CMK (cell line): ENCODE data around the gene TMEM239.
"Not testable (repeated sequence)": the region's sequence is repeated elsewhere in the genome, so short reads cannot be mapped to it uniquely, and the experiment has no call there.

Experiments used
- DNase-seq: peaks from one replicate; pipeline ENCODE4 v3.0.0-alpha.2; 2010; ENCODE audit warnings: low read depth

Gene TMEM239

DNA sequence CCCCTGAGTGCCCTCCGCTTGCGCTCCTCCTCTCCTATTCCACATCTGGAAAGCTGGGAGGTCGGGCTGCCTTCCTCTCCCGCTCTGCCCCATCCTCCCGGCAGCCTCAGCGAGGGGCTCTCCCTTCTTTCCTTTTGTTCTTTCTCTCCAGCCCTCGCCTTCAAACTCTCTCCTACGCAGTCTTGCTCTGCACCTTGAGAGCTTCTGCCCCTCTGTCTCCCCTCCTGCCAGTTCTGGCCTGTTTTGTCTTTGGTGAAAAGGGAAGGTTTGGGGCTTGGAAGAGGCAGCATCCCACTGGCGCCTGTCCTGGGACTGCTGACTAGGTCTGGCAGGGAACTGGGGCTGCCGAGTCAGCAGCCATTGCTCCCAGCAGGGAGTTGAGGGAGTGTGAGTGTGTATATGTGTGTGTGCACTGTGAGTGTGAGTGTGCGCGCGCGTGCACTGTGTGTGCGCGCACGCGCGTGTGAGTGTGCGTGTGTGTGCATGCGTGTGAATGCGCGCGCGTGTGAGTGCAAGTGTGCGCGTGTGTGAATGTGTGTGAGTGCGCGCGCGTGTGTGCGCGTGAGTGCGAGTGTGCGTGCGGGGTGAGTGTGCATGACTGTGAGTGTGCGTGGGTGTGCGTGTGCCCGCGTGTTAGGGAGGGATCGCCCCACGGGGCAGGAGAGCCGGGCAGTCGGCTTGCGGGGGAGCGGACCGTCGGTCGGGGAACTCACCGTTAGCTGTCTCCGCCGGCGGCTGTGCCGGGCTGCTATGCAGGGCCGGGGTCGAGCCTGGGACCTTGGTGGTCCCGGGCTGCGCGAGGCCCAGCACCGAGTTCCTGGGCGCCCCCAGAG is 16.3 kb upstream of the TMEM239 start:
- no peak for DNase-seq

GRCh38 chr20:2800521-2801285 is 15.5 kb upstream of the TMEM239 start, which contains the start of gene CPXM1:
CPXM1 (minus strand) TSS chr20:2800627; CDS start chr20:2800572, 55 bp downstream.
- DNase-seq, result peak; percentile 98

DNA sequence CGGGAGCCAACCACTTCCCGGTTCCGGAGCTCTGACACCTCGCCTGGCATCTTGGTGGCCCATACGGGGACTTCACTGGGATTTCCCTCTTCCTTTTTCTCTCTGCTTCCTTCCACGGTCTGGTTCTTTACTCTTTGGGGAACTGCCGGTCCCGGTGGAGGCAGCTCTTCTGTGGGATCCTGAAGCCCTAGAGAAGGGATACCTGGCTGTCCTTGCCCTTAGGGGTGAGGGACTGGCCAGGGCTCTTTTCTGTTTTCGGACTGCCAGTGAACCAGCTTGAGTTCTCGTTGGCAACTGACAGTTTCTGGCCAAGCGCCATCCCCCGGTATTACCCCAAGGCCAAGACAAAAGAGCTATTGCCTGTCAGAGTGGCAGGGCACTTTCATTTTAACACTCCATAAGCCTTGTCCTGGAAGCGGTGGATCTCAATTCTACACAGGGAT is 14.9 kb upstream of the TMEM239 start:
- peak; percentile 79 for DNase-seq

GRCh38 chr20:2804041-2804828 is 11.9 kb upstream of the TMEM239 start:
- no peak for DNase-seq

DNA sequence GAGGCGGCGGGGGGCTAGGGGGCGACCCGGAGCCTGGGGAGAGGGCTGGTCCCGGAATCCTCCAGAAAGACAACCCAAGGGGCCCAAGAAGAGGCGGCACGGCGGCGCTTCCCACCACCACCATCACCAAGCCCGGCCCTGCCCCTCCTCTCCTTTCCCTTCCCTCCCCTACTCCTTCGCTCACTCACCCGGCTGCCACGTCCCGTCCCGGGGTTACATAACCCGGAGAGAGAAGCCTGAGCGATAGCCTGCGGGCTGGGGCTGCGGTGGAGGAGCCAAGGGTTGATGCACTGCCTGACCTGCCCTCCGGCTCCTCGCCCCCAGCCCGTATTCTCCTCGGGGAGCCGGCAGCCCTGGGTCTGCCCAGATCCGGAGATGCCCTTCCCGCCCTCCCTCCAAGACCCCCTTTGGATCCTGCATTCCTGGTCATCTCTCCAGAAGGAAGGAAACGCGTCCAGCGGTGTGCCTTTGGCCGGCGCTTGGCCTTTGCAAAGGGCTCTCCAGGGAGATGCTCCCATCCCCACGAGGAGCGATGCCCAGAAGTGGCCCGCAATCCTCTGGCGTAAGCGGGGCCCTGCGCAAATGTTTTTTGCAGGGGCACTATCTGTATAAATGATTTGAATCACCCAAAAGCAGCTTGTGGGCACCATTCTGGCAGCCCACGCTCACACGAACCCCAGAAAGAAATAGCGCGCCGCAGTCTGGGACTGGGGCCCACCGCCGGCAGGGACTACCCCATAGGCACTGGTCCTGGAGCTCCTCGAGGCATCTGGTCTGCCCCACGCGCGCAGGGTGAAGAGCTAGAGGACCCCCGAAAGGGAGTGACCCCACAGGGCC is 11.1 kb upstream of the TMEM239 start:
- DNase-seq, result no peak

GRCh38 chr20:2805689-2806350 is 10.3 kb upstream of the TMEM239 start:
- no peak for DNase-seq

DNA sequence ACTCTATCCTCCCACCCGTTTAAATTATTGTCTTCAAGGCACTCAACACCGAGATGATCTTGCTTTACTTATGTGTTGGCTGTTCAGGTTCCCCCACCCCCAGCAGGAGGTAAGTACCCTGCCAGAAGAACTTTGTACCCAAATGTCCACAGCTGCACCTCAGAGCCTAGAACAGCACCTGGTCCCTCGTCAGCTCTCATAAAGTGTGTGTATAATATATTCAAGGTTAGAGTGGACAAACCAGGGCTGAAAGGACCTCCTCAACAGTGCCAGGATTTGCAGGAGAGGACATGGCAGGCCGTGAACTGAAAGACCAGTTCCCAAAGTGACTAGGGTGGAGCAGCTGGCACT is 9.8 kb upstream of the TMEM239 start:
- no peak for DNase-seq

- no peak for DNase-seq
These were observed 9.1 kb upstream of the TMEM239 start for GRCh38 chr20:2807019-2807418.

DNA sequence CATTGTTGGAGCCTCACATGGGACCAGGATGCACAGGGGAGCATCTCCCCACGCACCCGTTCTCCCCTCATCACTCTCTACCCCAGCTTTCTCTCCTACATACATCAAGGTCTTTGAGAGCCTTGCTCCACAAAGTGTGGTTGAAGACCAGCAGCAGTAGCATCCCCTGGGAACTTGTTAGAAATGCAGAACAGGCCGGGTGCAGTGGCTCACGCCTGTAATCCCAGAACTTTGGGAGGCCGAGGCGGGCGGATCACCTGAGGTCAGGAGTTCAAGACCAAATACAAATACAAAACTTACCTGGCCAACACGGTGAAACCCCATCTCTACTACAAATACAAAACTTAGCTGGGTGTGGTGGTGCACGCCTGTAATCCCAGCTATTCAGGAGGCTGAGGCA is 8.2 kb upstream of the TMEM239 start:
- not testable (repeated sequence) for DNase-seq

GRCh38 chr20:2809690-2810089 is 6.5 kb upstream of the TMEM239 start:
- no peak for DNase-seq

DNA sequence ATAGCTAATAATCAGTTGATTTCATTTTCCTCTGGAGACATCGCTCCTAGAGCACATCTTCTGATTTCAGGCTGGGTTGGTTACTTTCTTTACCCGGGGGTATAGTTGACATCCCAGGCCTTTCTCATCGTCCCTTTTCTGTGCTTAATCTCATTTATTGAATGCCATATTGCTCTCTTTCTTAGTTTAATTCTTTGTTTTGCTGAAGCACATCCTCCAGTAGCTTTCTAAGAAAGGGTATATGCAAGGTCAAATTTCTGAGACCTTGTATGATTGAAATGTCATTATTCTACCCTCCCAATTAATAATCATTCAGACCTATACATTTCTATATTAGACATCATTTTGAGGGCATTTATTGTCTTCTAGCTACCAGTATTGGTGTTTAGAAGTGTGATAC is 4.0 kb upstream of the TMEM239 start:
- no peak for DNase-seq

DNA sequence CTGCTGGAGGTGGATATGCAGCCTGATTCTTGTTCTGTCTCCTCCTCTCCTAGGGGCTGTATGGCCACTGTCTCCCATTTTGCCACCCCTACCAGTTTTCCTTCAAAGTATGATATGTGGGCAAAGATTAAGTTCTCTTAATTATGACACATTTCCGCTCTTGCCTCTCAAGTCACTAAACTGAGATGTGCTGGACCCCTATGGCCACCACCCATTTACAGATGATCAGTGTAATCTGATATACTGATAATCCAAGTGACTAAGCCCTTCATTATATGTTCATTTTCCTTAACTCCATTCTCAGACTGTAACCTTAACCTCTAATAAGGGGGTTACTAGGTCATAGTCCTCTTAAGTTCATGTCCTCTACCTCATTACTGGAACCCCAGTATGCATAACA is 2.1 kb upstream of the TMEM239 start:
- DNase-seq, result no peak

DNA sequence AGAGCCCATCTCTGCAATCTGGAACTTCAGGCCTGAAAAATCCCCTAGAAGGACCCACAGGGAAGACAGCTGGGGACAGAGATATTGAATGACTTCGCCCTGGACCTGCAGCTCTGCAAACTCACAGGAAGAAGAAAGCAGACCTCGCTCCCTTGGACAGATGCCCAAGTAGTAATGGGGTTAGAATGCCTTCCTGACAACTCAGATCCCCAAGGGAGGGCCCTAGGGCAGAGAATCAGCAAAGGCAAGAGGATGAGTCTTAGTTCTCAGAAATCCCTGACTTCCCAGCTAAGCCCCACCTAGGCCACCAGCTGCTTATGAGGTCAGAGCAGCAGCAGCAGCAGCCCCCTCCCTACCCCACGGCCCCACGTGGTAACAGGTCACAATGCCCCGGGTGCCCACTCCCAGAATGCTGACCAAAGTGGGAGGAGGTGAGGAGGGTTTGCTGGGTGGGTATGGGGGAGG is 1.5 kb upstream of the TMEM239 start, which contains the start of gene C20orf141:
Gene C20orf141, plus strand, starts transcription at position 401 of the 465 bp plus-strand sequence. CDS start 198 bp downstream, outside the sequence.
- peak; percentile 75 for DNase-seq

DNA sequence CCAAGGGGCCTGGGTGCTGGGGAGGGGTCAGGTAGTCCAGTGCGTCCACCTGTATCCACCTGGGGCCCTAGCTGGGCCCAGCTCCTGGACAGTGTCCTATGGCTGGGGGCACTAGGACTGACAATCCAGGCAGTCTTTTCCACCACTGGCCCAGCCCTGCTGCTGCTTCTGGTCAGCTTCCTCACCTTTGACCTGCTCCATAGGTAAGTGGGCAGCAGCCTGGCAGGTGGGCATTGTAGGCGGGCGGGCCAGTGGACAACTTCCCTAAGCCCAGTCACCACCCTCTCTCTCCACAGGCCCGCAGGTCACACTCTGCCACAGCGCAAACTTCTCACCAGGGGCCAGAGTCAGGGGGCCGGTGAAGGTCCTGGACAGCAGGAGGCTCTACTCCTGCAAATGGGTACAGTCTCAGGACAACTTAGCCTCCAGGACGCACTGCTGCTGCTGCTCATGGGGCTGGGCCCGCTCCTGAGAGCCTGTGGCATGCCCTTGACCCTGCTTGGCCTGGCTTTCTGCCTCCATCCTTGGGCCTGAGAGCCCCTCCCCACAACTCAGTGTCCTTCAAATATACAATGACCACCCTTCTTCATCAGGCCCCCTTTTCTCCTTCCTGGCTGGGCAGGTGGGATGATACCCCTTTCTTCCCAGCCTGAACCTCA is 793 bp upstream of the TMEM239 start:
- no peak for DNase-seq

DNA sequence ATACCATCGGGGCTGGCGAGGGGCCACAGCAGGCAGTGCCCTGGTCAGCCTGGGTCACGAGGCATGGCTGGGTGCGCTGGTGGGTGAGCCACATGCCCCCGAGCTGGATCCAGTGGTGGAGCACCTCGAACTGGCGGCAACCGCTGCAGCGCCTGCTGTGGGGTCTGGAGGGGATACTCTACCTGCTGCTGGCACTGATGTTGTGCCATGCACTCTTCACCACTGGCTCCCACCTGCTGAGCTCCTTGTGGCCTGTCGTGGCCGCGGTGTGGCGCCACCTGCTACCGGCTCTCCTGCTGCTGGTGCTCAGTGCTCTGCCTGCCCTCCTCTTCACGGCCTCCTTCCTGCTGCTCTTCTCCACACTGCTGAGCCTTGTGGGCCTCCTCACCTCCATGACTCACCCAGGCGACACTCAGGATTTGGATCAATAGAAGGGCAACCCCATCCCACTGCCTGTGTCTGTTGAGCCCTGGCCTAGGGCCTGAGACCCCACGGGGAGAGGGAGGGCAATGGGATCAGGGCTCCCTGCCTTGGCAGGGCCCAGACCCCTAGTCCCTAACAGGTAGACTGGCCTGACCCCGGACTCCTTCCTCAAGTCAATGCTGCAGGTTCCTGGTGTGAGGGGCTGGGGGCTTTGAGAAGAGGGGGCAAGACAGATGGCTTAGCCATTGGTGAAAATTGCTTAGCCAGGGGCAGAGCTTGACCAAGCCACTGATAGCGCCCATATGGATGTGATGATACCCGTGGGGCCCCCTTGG is 598 bp downstream of the TMEM239 start:
- DNase-seq, result no peak

- no peak for DNase-seq
These were observed 1.2 kb downstream of the TMEM239 start for GRCh38 chr20:2817341-2817726.

DNA sequence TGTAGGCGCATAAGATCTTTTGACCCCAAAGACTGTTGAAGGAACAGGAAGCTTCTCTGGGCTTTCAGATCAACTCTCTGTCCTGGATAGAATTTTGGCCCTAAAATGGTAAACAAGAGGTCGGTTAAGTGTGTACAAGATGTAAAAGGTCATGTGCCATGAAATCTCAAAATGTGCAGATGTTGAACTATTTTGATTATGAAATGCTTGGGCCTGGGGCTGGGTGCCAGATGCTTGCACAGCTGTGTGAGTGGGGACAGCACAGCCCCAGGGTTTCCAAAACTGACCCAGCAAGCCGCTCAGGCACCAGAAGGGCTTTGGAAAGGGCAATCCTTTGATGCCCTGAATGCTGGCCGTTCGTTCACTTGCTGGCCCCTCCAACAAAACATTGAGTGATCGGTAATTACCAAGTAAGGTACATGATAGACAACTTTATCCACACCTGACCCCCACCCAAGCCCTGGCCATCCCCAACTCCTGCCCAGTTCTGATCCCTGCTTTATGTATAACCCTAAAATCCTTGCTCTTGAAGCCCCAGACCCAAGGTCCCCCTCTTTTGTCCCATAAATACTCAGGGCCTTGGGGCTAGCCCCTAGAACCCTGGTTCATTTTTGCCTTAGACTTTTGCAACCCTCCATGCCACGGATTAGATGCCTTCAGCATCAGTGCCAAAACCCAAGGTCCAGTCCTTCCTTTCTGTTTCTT is 1.9 kb downstream of the TMEM239 start:
- no peak for DNase-seq

GRCh38 chr20:2820084-2820895 is 4.1 kb downstream of the TMEM239 start:
- DNase-seq, result no peak
